SHP77 (cell line): ENCODE measurements around the gene ZNF714.
"Not testable (repeated sequence)": the region's sequence is repeated elsewhere in the genome, so short reads cannot be mapped to it uniquely, and the experiment has no call there.

Experiments used
- DNase-seq, 2 experiments: peaks; one replicate each; lab custom pipeline; 2025; lab: John Stamatoyannopoulos, UW

The ZNF714 gene

GRCh38 chr19:21130097-21130775 lies 48.2 kb downstream of the ZNF714 start:
- no peak for DNase-seq

- DNase-seq = no peak
Observed at GRCh38 chr19:21133633-21134032, 51.6 kb downstream of the ZNF714 start.

GRCh38 chr19:21134934-21135366 lies 52.9 kb downstream of the ZNF714 start:
- no peak for DNase-seq

GRCh38 chr19:21135433-21135832 lies 53.4 kb downstream of the ZNF714 start:
- DNase-seq = no peak

GRCh38 chr19:21138130-21138529 lies 56.1 kb downstream of the ZNF714 start:
- DNase-seq = no peak

GRCh38 chr19:21141006-21141405 lies 59.0 kb downstream of the ZNF714 start:
- not testable (repeated sequence) for DNase-seq

- peak; percentile 95 for DNase-seq
Observed at GRCh38 chr19:21141787-21142464, 59.9 kb downstream of the ZNF714 start, which contains the start of gene ZNF431. Gene ZNF431, plus strand, starts transcription at chr19:21142040. Its CDS starts 144 bp downstream, at chr19:21142184.

GRCh38 chr19:21143428-21143827 lies 61.4 kb downstream of the ZNF714 start:
- no peak for DNase-seq

- DNase-seq = no peak
Observed at GRCh38 chr19:21143854-21144253, 61.9 kb downstream of the ZNF714 start.

- DNase-seq = no peak
Observed at GRCh38 chr19:21147540-21147939, 65.5 kb downstream of the ZNF714 start.

GRCh38 chr19:21148681-21149080 lies 66.7 kb downstream of the ZNF714 start:
- no peak for DNase-seq

GRCh38 chr19:21149877-21150276 lies 67.9 kb downstream of the ZNF714 start:
- DNase-seq = no peak

- DNase-seq = no peak
Observed at GRCh38 chr19:21151460-21151859, 69.5 kb downstream of the ZNF714 start.

- no peak for DNase-seq
Observed at GRCh38 chr19:21158523-21159135, 76.6 kb downstream of the ZNF714 start.

GRCh38 chr19:21164541-21164940 lies 82.5 kb downstream of the ZNF714 start:
- DNase-seq = no peak

- no peak for DNase-seq
Observed at GRCh38 chr19:21166436-21166835, 84.4 kb downstream of the ZNF714 start.
